SU-DHL-6 (cell line): Measurements from ENCODE around the gene GGA3.

Experiments used
- H2AFZ ChIP-seq: fragments of 200-600 bp; sonication (generic); 2 replicates; pipeline ENCODE4 v1.6.1; 2014; ENCODE audit warnings: low read depth, mild to moderate bottlenecking, moderate library complexity, mixed read lengths, antibody characterized with exemption, low read length; ENCODE audit not compliant: severe bottlenecking
- H3F3A ChIP-seq: fragments of 200-600 bp; shearing (Covaris generic); 2 replicates; pipeline ENCODE4 v1.6.0; 2016; ENCODE audit warnings: antibody characterized with exemption, mild to moderate bottlenecking; ENCODE audit not compliant: insufficient read depth
- H3K27ac ChIP-seq: fragments of 200-600 bp; sonication (generic); 2 replicates; pipeline ENCODE4 v1.5.1; 2016; ENCODE audit warnings: low read depth, mild to moderate bottlenecking, low read length, moderate library complexity, mixed read lengths
- H3K27me3 ChIP-seq: fragments of 200-600 bp; sonication (generic), shearing (Covaris generic); 2 replicates; pipeline ENCODE4 v1.6.0; 2014; ENCODE audit warnings: mild to moderate bottlenecking, low read length
- H3K36me3 ChIP-seq: fragments of 200-600 bp; sonication (generic); 2 replicates; pipeline ENCODE4 v1.6.1; 2014; ENCODE audit warnings: mild to moderate bottlenecking, low read length, mixed read lengths
- H3K4me2 ChIP-seq: fragments of 300-600, 200-600 bp; shearing (Covaris generic), sonication (generic); 2 replicates; pipeline ENCODE4 v1.6.0; 2014; ENCODE audit warnings: low read length, low read depth, mild to moderate bottlenecking; ENCODE audit not compliant: poor library complexity, severe bottlenecking
- H3K4me3 ChIP-seq: fragments of 200-600 bp; sonication (generic); 2 replicates; pipeline ENCODE4 v1.5.1; 2014; ENCODE audit warnings: antibody characterized with exemption, low read length, mild to moderate bottlenecking, mixed read lengths; ENCODE audit not compliant: insufficient read depth, poor library complexity, severe bottlenecking
- H3K79me2 ChIP-seq: fragments of 200-600 bp; sonication (generic); 2 replicates; pipeline ENCODE4 v1.6.1; 2014; ENCODE audit warnings: mild to moderate bottlenecking, low read length, moderate library complexity; ENCODE audit not compliant: insufficient read depth
- H3K9ac ChIP-seq: fragments of 200-600 bp; sonication (generic); 2 replicates; pipeline ENCODE4 v1.7.0; 2014; ENCODE audit warnings: mild to moderate bottlenecking, low read length
- H3K9me2 ChIP-seq: fragments of 200-600 bp; sonication (generic); replicated peaks from 2 replicates; pipeline ENCODE4 v1.6.1; 2014; ENCODE audit warnings: low read length; ENCODE audit not compliant: insufficient read depth
- H3K9me3 ChIP-seq: fragments of 200-600 bp; sonication (generic); 2 replicates; pipeline ENCODE4 v1.6.1; 2014; ENCODE audit warnings: low read length, mixed read lengths; ENCODE audit not compliant: insufficient read depth
- H4K20me1 ChIP-seq: fragments of 200-600 bp; sonication (generic); 2 replicates; pipeline ENCODE4 v1.6.1; 2014; ENCODE audit warnings: low read depth, mild to moderate bottlenecking, antibody characterized with exemption, low read length, moderate library complexity, mixed read lengths
- EZH2phosphoT487 ChIP-seq: fragments of 200-600 bp; sonication (generic), shearing (Covaris generic); conservative IDR thresholded peaks from 2 replicates; pipeline ENCODE4 v1.6.1; 2018; ENCODE audit warnings: mild to moderate bottlenecking, antibody characterized with exemption, low read length, moderate library complexity, mixed read lengths
- TF ChIP-seq, protein P1 (sequence below): fragments of 200-600 bp; sonication (generic); IDR thresholded peaks from one replicate; pipeline ENCODE4 v1.5.1; 2017; ENCODE audit warnings: antibody characterized with exemption, mild to moderate bottlenecking, low read length, moderate library complexity; ENCODE audit not compliant: insufficient read depth, poor library complexity, severe bottlenecking

The GGA3 gene

DNA sequence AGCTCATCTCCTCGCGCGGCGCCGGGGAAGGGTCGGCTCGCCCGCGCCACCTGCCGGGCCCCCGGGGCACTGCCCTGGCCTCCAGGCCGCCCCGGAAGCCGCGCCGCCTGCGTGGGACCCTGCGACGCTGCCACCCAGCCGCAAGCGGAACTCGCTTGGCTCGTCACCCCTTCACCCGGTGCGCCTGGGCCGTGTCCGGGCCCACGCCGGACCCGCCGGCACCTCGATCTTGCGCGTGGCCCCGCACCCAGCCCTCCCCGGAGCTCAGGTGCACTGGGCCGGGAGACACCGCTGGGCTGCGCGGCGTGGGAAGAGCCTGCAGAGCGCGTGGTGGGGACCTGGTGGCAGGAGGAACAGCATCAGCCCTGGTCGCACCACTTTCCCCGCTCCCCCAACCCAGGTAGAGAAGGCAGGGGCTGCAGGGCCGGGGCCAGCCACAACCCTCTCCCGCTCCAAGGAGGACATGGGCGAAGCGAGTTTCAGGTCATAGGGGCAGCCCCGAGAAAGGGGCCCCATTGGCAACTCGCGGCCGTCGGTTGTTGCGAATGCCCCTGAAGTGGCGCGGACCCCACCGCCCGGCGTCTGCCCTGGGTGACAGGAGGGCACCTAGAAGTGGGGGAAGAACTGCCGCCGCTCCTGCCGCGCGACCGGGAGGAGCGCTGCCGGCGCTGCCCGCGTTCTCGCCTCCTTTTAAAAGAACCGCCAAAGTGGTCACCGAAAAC lies 10.0 kb upstream of the GGA3 start:
- Histone ChIP-seq H2AFZ (peak overlapping the region; percentile 79), H3F3A (peaks cover 33% of the 10 kb centered on the region), H4K20me1 (no peaks in the 10 kb centered on the region), H3K27me3 (no peaks in the 10 kb centered on the region), H3K27ac (peak overlapping the region; percentile 82), H3K4me3 (peak overlapping the region; percentile 94), H3K9ac (peak overlapping the region; percentile 100), H3K36me3 (0 out of 2 replicates have a peak, but pooled peaks cover 2% of the 10 kb centered on the region), H3K4me2 (peak overlapping the region; percentile 54), H3K9me3 (no peaks in the 10 kb centered on the region), H3K9me2 (no peaks in the 10 kb centered on the region), H3K79me2 (peaks cover 15% of the 10 kb centered on the region)
- TF ChIP-seq, protein P1, sequence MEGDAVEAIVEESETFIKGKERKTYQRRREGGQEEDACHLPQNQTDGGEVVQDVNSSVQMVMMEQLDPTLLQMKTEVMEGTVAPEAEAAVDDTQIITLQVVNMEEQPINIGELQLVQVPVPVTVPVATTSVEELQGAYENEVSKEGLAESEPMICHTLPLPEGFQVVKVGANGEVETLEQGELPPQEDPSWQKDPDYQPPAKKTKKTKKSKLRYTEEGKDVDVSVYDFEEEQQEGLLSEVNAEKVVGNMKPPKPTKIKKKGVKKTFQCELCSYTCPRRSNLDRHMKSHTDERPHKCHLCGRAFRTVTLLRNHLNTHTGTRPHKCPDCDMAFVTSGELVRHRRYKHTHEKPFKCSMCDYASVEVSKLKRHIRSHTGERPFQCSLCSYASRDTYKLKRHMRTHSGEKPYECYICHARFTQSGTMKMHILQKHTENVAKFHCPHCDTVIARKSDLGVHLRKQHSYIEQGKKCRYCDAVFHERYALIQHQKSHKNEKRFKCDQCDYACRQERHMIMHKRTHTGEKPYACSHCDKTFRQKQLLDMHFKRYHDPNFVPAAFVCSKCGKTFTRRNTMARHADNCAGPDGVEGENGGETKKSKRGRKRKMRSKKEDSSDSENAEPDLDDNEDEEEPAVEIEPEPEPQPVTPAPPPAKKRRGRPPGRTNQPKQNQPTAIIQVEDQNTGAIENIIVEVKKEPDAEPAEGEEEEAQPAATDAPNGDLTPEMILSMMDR = peak; percentile 42
- TF ChIP-seq EZH2phosphoT487 = no peak

DNA sequence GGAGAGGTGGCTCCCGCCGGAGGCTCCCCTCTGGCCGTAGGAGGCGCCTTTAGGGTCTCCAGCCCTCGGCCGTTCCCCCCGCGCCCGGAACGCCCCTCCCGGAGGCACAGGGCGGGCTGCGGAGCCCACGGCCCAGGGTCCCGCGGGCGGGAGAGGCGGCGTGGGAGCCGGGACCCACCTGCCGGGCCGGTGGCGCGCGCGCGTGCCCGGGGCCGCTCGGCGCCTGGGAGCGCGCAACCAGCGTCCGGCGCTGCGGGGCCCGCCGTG lies 9.5 kb upstream of the GGA3 start, which contains the start of gene MIF4GD:
Gene MIF4GD (minus strand): TSS at position 266 of the 267 bp plus-strand sequence. CDS start 1,036 bp downstream, outside the sequence.
- no peaks in the 10 kb centered on the region for H3K9me2 ChIP-seq
- peaks cover 15% of the 10 kb centered on the region for H3K79me2 ChIP-seq
- H3K36me3 ChIP-seq = 0 out of 2 replicates have a peak, but pooled peaks cover 2% of the 10 kb centered on the region
- peak within 1 kb of the TSS; percentile 86 for H2AFZ ChIP-seq
- H3K4me2 ChIP-seq = peak within 1 kb of the TSS; percentile 63
- H3K9me3 ChIP-seq = no peaks in the 10 kb centered on the region
- H4K20me1 ChIP-seq = no peaks in the 10 kb centered on the region
- H3K4me3 ChIP-seq = peak within 1 kb of the TSS; percentile 96
- H3K9ac ChIP-seq = peak within 1 kb of the TSS; percentile 100
- H3K27ac ChIP-seq = peak within 1 kb of the TSS; percentile 82
- no peaks in the 10 kb centered on the region for H3K27me3 ChIP-seq
- no peak for TF ChIP-seq EZH2phosphoT487
- TF ChIP-seq, protein P1 = no peak
- peaks cover 33% of the 10 kb centered on the region for H3F3A ChIP-seq

DNA sequence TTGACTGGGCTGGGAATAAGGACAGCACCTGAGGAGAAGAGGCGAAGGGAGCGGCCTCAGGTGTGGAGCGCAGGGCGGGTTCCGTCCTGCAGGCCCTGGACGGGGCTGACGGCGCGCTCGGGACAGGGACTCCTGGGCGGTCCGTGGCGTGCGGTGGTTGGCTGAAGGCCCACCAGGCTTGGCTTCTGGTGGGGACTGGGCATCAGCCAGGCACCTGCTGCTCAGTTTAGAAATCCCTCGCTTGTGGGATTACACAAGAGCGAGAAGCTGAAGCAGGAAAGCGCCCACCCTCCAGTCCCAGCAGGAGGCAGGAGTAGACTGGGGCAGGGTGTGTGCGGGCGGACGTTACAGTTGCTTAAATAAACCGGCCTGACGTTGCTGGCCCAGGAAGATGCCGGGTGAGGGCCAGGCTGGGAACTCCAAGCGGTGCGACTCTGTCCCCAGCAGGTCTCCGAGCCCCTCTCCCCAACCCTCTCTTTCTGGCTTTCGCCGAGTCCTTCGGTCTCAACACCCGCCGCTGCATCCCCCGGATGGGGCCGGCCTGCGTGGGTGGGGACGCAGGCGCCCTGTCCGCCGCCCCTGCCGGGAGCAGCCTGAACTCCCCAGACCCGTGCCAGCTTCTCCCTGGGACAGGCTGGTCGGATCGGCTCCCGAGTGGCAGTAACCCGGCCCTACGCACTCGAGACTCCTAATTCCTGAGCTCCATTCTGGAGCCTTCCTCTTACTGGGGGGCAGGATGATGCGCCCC lies 9.0 kb upstream of the GGA3 start:
- Histone ChIP-seq H3K9ac (peak overlapping the region; percentile 100), H3K27me3 (no peaks in the 10 kb centered on the region), H3K9me3 (no peaks in the 10 kb centered on the region), H3F3A (peaks cover 32% of the 10 kb centered on the region), H3K27ac (peak overlapping the region; percentile 82), H2AFZ (peak overlapping the region; percentile 86), H3K4me2 (peak overlapping the region; percentile 63), H3K9me2 (no peaks in the 10 kb centered on the region), H3K4me3 (peak overlapping the region; percentile 96), H3K36me3 (0 out of 2 replicates have a peak, but pooled peaks cover 2% of the 10 kb centered on the region), H4K20me1 (no peaks in the 10 kb centered on the region), H3K79me2 (peaks cover 15% of the 10 kb centered on the region)
- TF ChIP-seq, protein P1 = no peak
- no peak for TF ChIP-seq EZH2phosphoT487
